Coronary artery (tissue), 2 donors: ENCODE measurements around the gene PAX5.

ENCODE experiments used
- DNase-seq: peaks from one replicate; pipeline ENCODE4 v3.0.0-alpha.2; 2017; ENCODE audit warnings: low spot score
- H3K27ac ChIP-seq, 2 donors: fragments of 200-600 bp; sonication (generic); one replicate each; pipeline ENCODE4 v1.5.1; 2016 to 2019
- H3K4me3 ChIP-seq: fragments of 200-600 bp; sonication (generic); 2 replicates; pipeline ENCODE4 v1.5.1; 2016; ENCODE audit warnings: mild to moderate bottlenecking, moderate library complexity
- TF ChIP-seq, protein P1 (sequence below): fragments of 200-600 bp; sonication (generic); IDR thresholded peaks from one replicate; pipeline ENCODE4 v1.5.1; 2019; ENCODE audit warnings: antibody characterized with exemption

PAX5 gene

DNA sequence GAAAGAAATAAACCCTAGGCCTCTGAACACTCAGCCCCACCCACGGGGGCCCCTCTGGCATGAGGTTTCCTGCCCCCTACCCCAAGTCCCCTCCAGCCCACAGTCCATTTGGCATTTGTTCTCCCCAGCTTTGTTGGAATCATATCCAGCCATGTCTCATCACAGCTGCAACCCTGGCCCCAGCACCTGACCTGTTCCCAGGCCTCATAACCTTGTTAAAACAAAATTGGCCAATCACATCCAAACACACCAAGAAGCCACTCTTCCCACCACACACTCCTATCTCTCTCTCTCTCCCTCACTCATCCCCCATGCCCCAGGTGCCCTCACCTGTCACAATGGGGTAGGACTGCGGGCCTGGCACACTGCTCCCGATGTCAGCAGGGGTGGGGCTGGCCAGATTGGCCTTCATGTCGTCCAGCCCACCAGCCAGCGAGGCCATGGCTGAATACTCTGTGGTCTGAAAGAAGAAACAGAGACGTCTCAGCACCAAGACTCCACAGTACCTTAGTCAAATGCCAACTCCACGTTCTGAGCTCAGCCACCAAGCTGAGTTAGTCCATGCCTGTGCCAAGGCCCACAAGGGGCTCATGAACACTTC, 110.9 kb downstream of the PAX5 start:
- DNase-seq: no peak
- TF ChIP-seq, protein P1, sequence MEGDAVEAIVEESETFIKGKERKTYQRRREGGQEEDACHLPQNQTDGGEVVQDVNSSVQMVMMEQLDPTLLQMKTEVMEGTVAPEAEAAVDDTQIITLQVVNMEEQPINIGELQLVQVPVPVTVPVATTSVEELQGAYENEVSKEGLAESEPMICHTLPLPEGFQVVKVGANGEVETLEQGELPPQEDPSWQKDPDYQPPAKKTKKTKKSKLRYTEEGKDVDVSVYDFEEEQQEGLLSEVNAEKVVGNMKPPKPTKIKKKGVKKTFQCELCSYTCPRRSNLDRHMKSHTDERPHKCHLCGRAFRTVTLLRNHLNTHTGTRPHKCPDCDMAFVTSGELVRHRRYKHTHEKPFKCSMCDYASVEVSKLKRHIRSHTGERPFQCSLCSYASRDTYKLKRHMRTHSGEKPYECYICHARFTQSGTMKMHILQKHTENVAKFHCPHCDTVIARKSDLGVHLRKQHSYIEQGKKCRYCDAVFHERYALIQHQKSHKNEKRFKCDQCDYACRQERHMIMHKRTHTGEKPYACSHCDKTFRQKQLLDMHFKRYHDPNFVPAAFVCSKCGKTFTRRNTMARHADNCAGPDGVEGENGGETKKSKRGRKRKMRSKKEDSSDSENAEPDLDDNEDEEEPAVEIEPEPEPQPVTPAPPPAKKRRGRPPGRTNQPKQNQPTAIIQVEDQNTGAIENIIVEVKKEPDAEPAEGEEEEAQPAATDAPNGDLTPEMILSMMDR: no peak
- Histone ChIP-seq H3K4me3 (no peak overlapping the region), H3K27ac (no peak overlapping the region)

DNA sequence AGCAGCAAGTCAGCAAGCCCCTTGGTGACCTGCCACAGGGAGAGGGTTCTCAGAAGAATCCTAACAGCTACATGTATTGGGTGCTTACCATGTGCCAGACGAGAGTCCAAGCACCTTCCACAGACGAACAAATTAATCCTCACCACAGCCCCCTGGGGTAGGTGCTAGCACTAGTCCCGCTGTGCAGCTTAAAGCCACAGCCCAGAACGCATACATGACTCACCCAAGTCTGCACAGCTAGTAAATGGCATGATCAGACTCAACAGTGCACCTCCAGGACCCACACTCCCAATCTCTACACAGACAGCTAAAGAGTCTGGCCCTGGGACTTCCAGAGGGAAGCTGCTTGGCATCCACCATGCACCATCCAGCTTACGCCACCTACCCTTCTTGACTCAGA, 111.5 kb downstream of the PAX5 start:
- H3K4me3 ChIP-seq: no peak overlapping the region
- TF ChIP-seq, protein P1: no peak
- no peak overlapping the region for H3K27ac ChIP-seq
- no peak for DNase-seq

DNA sequence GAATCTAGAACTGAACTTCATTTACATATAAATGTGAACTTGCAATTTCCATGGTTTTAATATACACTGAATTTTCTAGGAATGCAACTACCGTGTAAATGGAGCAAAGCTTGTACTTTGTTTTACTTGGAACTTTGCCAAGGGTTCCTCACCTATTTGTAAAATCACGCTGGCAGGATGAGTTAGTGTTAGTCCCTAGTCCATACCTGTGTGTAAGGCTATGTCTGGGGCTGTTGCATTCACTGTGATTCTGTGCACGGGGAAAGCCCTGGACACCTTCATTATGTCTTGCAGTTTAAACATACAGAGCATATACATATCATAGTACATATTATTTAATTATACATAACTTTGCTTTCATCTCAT, 119.9 kb downstream of the PAX5 start:
- Histone ChIP-seq H3K4me3 (no peak overlapping the region), H3K27ac (no peak overlapping the region)
- no peak for DNase-seq
- TF ChIP-seq, protein P1: no peak

DNA sequence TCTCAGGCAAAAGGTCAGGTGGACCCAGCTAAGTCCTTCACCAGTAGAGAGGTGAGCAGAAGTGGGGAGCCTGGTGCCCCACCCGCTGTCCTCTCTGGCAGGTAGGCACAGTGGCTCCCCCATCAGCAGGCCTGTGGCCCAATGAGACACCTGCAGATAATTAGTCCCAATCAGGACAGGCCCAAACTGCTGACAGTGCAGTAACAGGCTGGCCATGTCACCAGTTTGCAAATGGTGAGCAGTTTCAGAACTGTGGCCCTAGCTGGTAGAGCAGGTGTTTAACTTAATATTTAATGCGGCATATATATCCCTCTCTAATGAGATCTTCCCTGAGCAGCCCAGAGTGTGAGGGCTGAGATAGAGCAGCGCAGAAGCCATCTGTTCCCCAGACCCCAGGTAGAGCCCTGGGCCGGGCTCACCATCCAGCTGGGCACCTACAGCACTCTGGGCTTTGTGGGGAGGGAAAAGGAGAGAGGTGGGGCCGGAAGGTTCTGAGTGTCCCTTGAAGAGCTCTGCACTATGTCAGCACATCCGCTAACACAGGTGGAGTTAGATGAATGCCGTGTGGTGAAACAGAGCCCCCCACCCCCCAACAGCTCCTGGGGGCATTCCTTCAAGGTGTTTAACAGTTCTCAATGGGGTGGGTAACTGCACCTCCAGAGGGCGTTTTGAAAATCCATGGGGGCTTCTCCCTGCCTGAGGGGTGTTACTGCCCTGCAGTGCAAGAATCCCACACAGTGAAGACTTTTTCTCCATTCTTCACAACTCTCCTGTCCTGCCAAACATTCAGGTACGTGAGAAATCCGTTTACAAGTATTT, 120.5 kb downstream of the PAX5 start:
- TF ChIP-seq, protein P1: no peak
- DNase-seq: no peak
- H3K4me3 ChIP-seq: no peak overlapping the region

DNA sequence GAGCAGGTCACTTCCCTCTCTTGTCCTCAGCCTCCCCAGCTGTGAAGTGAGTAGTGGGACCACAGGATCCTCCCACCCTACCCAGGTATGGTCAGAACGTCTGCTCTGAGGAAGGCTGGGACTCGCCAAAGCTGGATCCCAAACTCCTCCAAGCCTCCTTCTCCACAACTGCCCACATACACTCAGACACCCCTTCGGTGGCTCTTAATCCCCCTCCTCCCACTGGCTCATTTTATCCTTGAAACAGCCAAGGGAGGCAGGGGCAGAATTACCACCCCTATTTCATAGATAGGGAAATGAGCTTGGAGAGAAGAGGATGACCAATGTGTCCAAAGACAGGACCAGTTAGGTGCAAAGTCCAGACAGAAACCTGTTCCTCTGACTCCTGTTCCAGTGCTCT, 121.4 kb downstream of the PAX5 start:
- DNase-seq: no peak
- TF ChIP-seq, protein P1: no peak
- Histone ChIP-seq H3K4me3 (no peak overlapping the region), H3K27ac (no peak overlapping the region)

More for the DNA sequence above, 120.5 kb downstream of the PAX5 start:
- no peak overlapping the region for H3K27ac ChIP-seq

DNA sequence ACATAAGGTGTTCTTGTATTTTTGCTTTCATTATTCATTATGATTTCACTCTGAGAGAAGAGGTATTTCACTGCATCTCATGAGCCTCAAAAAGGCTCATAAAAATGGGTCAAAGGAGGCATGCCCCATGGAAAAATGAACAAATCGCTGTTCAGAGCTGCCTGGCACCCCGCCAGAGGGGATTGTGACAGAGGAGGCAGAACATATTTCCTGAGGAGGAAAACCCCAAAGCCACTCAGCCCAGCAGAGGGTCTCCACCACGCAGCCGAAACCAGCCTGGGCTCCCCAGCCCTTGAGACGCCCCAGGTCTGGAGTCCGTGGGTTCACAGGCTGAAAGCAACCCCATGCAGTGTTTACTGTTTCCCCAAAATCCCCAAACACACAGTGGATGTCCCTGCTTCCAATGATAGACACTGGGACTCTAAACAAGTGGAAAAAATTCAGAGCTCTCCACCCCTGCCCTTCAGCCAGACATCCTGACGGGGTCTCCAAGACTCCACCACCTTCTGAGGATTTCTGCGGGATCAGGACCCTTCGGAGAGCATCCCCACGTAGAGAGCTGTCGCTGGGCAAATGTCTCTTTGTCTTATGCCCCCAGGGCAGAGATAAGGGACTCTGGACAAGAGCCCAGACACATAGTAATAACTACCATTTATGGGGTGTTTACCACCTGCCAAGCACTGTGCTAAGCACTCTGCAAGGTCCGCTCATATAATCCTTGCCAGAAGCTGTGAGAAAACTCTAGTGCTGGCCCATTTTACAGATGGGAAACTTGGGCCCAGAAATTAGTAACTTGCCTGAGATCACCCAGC, 122.3 kb downstream of the PAX5 start:
- DNase-seq: no peak
- TF ChIP-seq, protein P1: no peak
- H3K27ac ChIP-seq: no peak overlapping the region
- no peak overlapping the region for H3K4me3 ChIP-seq
